UCSD-AML1 (cell line): ENCODE measurements around the gene ADRB2.

Source experiments
- DNase-seq: peaks from one replicate; lab custom pipeline; 2025; ENCODE audit not compliant: unreplicated experiment; lab: John Stamatoyannopoulos, UW

Gene ADRB2

DNA sequence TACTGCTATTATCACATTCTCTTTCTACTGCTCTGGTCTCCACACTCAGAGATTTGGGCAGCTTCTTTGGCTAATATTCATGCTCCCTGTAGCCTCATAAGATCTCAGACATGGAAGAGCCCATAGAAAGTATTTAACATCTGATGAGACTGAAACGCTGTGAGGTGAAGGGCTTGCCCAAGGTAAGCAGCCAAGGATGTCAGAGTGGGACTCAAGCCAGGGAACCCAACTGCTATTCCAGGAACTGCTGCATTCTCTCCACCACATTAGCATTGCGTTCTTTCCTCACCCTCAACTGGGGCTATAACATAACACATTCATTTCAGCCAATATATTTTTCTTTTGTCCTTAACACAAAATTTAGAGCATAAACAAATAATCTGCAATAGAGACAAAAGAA, 3.8 kb downstream of the ADRB2 start:
- DNase-seq, result no peak

DNA sequence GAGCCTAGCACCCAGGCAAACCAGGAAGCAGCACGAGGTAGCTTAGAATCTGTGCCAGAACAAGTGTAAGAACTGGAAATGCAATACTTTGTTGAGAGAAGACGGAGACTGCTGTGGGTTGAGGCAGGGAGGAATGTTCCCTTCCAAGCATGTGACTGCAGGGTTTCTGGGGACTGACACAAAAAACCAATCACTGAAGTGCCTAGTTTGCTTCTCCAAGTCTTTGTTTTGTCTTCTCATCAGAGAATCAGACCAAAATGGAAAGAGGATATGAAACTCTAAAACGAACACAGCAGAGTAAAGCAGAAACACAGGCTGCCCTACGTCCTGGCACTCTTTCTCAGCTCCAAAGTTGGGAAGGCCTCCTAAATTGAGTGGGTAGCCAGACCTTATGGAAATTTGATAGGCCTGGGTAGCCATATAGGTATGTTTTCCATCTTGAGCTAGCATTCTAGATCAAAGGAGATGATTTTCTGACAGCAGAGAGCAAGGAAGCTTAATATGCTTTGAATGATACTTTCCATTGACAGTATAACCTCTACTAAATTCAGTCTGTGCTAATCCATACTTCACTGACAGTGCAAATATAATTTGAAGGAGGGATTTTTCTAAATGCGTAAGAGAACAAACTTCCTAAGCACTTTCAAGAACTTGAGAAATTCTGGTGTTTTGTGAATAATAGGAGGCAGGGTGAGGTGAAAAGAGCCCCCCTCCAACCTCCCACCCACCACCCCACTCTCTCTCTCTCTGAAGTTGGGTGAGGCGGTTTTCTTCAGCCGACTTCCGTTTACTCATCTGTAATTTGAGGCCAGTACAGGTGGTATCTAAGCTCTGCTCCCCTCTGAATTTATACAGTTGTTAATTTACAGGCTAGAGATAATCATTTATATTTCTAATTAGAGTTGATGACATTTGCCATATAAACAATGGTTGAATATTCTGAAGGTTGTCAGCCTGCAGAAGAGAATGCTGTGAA, 5.5 kb downstream of the ADRB2 start:
- DNase-seq, result no peak

DNA sequence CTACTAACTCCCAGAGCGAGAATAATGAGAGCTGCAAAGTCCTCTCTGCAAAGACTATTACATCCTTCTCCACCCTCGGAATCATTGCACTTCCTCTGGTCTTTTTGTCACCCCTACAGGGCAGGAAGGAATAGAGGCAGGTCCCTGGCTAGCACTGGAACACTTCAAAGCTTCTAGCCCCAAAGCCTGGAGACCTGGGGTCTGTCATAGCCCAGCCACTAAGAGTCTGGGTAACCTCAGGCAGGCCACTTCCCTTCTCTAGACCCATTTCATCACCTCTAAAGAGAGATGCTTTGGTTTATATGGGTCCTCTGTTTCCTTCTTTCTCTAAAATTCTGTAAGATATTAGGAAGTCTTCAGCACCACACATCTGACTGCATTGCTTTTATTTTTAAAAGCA, 6.7 kb downstream of the ADRB2 start:
- no peak for DNase-seq

DNA sequence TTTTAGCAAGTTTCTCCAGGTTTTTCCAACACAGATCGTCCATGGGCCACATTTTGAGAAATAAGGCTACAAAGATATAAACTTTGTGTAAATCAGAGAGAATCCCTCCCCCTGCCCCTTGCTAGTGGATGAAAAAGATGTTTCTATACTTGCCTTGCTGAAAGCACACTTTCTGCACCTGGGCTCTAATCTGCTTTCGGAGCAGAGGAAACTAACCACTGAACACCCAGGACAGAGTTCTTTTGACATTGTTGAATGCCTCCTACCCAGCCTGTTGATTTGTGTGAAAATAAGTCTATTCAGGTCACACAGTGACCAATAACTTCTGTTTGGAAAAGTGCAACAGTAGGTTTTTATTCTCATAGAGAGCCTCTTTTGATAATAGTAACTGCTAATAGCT, 7.5 kb downstream of the ADRB2 start:
- no peak for DNase-seq

DNA sequence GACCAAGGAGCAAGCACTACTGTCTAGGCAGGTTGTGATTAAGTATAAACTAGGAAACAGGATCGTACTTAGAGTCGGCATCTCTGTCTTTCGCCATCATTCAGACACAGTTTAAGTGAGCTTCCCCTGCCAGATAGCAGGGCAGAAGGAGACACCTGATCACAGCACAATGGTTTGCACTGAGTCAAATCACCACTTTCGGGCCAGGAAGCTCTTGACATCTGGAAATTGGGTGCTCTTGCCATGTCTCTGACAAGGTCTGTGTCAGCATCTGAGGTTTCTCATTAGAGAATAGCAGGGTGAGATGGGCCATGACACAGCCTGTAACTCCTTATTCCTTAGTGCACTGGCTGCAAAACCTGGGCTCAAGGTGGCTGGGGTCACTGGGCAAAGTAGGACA, 8.3 kb downstream of the ADRB2 start:
- no peak for DNase-seq

DNA sequence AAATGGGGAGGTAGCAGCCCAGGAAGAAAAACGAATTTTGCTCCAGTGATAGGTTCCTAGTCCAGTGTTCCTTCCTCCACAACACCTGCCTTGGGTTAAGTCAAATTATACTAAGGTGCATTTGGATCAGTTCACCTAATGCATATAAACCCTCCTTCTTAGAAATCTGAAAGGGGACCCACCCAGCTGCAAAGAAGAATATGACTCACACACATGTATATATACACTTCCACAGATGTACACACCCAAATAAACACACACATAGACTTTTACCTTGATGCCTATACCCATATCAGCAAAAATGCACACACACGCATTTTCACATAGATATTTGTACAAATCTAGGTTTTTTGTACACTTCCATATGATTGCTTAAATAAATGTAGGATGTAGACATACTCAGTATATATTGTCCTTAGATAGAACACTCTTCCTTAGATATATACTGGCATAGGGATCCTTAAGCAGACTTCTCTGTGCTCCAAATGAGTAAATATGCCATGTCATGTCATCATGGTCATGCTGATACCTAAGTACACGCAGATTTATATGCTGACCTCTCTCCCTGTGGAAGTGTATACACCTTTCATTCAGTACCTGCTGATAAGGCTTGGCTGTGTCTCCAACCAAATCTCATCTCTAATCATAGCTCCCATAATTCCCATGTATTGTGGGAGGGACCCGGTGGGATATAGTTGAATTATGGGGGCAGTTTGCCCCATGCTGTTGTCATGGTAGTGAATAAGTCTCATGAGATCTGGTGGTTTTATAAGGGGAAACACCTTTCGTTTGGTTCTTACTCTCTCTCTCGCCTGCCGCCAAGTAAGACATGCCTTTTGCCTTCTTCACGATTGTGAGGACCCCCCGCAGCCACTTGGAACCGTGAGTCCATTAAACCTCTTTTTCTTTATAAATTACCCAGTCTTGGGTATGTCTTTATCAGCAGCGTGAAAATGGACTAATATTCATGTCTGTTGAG, 10.2 kb downstream of the ADRB2 start:
- no peak for DNase-seq

DNA sequence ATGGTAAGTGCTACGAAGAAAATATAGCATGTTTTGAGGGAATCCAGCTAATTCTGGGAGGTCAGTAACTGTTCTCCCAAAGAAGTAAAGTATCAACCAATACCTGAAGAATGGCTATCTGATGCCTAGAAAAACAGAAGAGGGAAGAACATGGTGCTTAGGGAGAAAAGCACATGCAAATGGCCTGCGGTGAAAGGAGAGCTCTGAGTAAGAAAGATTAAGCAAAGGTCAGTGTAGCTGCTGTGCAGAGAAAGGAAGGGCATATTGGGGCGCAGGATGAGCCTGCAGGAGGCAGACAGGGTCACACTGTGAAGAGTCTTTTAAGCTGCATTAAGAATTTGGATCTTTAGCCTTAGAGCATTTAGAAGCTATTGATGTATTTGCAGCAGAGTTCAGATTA, 11.0 kb downstream of the ADRB2 start:
- DNase-seq, result no peak

DNA sequence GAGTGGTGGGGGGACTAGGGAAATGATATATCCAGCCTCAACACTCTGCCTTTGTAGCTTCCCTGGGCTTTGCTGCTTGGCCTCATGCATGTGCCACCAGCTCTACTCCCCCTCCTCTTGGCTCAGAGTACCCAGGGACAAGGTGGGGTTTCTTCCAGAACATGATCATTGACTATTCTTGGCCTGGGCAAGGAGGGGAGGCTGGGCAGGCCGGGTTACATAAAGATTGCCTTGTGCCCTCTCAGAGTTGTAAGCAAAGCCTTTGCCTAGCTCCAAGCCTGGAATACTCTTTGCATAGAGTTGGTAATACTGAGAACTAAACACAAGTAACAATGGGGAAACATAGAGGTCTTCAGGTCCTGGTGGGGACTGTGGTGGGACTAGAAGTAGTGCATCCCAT, 11.9 kb downstream of the ADRB2 start:
- DNase-seq, result no peak

DNA sequence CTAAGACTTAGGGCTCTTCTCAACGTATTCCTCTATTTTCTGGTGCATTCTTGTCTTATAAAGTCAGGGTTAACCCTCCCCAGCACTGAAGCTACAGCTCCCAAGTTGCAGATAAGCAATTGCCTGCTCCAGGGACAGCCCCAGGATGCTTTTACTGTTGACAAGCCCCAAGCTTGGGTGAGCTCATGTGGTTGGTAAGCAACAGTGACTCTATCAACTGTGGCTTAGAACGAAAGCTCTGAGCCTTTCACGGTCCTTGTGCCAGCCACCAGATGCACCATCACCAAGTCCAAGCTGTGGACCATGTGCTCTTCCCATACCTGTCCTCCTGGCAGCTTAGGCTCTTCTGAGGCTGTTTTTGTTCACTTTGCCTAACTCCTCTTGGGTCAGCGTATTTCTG, 13.5 kb downstream of the ADRB2 start:
- DNase-seq, result no peak

DNA sequence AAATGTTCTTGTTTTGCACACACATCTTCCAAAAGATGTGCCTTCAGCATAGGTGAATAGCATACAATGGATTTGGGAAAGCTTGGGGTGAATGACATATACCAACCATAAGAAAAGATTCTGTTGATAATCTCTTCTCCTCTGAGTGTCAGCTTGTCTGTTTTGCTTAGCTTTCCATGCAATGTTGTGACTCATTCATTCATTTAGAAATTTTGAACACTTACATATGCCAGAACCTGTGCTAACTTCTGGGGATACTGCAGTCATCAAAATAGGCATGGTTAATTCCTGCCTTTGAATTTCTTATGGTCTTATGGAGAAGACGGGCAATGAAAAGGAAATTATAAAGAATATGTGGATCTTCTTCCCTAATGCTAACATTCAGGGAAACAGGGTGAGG, 14.1 kb downstream of the ADRB2 start:
- DNase-seq, result no peak

DNA sequence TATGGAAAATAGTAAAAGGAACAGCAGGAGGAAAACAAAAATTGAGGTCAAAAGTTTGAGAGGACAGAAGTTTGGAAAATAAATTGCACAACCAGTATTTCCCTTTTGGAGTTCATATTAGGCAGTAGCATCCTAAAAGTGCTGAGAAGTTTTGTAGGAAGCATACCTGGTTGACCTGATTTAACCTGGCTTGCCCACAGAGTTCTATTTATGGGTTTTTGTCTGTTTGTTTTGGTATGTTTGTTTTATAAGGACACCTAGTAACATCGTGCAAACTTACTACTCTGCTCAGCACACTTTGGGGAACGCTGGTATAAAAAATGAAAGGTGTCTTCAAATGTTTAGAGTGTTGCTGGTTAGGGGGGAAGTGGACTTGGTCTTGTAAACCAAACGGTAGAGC, 15.1 kb downstream of the ADRB2 start:
- no peak for DNase-seq

DNA sequence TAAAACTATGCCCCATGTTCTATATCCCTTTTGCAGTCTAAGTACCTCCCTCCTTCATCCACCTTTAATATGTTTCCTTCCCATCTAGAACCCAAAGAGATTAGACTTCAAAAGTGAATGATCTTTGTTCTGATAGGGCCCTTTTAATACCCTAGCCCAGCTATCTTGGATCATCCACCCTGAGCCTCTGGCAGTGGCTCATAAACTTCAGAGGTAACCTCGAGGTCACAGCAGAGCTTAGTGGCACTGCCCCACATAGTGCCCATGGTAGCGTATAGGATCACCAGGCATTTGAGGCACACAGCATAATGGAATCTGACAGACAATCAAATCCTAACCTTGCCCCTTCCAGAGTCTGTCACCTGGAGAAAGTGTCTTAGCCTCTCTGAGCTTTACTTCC, 15.8 kb downstream of the ADRB2 start:
- DNase-seq, result no peak

DNA sequence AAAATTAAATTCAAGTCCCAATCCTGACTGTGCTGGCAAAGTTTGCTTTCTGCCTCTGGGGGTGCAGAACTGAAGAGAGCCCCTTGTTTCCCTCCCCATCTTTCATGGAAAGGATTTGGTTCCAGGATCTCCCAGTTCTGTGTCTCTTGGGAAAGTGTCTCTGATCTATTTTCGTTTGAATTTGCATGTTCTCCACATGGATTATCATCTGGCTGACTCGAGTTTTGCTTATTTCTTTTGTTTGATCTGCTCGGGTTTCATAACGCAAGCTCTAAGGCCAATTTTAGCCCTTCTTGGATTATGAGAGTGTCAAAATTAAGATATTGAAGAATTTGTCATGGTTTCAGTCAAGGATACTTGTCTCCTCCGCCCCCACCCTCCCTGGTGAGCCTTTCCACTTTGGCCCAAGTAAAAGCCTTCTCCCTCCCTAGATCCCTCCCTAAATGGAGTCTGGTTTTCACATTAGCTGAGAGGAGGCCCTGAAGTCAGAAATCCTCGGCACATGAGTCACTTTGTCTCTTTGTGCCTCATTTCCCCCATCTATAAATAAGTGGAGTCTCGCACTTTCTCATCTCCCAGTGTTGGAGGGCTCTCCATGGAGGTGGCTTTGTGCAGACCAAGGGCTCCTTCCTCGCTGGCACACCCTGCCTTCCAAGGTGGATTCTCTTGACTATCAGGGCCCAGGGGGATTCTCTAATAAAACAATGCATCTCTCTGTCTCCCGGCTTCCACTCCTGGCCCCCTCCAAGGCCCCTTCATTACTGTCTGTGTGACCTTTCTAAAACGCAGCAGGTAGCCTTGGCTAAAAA, 17.3 kb downstream of the ADRB2 start:
- DNase-seq, result no peak

DNA sequence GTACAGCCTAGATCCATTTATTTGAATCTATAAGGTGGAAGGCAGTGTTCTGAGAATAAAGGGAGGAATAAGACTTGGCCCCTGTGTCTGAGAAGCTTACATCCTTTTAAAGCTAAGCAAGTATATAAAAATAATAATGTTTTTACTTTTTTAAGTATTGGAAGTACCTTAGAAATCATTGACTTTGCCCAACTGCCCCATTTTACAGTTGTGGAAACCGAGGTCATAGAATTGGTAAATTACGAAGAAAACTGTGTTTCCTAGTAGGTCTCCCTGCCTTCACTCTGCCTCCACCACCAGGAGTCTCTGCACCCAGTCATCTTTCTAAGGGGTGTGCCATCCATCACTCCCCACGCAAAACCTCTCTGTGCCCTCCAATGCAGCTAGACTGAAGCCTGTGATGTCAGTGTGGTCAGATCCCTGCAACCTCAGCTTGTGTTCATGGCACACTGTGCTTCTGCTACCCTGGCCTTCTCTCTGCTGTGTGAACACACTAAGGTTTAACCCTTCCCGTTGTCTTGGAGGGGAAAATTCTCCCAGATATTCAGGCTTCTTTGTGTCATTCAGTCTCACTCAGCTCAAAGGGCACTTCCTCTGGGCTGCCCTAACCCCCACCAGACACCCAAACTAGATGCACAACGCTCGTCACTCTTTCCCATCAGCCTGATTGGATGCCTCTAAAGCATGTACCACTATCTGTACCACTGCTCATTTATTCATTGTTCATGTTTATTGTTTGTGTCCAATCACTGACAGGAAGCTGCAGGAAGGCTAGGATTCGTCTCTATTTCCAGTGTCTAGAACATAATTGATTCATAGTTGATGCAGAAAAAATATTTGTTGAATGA, 18.2 kb downstream of the ADRB2 start:
- no peak for DNase-seq

DNA sequence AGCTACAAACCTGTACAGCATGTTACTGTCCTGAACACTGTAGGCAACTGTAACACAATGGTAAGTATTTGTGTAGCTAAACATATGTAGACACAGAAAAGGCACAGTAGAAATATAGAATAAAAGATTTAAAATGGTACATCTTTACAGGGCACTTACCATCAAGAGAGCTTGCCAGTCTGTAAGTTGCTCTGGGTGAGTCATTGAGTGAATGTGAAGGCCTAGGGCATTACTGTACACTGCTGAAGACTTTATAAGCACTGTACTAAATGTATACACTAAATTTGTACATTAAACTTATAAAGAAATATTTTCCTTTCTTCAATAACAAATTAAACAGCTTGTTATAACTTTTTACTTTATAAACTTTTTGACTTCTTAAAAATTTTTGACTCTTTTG, 20.5 kb downstream of the ADRB2 start:
- DNase-seq, result no peak

DNA sequence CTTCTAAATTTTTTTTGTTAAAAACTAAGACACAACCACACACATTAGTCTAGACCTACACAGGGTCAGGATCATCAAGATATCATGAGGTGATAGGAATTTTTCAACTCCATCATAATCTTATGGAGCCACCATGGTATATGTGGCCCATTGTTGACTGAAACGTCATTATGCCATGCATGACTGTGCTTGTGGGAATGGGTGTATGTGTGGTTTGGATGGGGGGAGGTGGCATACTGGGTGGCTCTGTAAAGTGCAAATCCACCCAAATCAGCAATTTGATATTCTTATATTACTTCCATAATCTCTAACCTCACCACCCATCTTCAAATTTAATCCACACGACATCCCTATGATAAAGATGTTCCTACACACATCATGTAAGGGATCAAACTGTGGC, 21.0 kb downstream of the ADRB2 start:
- no peak for DNase-seq

DNA sequence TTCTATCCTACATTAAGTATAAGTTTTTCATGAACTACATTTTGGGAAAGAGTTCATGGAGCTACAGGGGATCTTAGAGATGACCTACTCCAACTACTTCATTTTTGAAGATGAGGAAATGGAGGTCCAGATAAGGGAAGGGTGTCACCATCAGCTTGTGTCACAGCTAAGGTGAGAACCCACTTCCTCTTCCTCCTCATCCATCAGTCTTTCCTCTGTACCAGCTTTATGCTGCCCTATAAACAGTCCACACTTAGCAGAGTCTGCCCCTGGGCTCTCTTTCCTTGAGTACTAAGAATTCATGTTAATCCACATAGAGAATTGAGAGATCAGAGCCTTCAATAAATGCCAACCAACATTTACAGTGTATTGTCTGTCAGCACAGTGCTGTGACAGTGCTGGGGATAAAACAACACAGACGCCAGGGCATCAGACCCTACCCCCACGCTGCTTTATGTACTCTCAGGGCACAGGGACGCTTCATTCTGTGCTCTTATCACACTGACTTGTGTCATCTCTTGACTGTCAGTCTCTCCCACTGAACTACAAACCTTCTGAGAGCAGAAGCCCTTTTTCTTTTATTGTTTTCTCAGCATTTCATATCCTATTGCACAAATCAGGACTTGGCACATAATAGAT, 22.1 kb downstream of the ADRB2 start:
- DNase-seq, result no peak

DNA sequence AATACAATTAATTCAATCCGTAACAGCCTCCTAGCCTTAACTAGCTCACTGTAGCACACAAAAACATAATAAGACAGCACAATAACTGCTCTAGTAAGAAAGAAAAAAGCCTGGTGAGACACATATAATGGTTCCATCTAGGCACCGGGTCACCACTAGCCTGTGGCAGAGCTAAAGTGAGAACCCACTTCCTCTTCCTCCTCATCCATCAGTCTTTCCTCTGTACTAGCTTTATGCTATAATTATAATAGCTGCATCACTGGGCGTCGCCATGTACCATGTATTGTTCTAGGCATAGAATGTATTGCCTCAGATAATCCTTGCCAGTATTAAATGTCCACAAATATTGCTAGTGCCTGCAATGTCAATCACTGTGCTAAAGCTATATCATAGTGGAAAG, 23.1 kb downstream of the ADRB2 start:
- DNase-seq, result peak; percentile 36

DNA sequence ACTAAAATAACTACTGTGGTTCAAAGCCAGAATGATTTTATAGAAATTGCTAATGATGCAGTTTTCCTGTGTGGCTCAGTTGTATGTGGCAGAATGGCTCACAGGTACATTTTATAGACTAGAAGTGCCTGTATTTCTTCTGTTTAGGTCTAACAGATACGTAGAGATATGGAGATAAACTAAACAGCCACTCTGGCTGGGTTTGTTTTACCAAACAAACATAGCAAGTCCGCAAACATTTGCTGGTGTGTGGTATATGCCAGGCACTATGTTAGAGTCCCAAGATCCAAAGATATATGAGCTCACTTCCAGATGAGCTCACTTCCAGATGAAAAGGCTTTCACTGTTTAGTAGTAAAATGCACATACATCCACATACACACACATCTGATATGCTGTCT, 24.4 kb downstream of the ADRB2 start:
- no peak for DNase-seq

DNA sequence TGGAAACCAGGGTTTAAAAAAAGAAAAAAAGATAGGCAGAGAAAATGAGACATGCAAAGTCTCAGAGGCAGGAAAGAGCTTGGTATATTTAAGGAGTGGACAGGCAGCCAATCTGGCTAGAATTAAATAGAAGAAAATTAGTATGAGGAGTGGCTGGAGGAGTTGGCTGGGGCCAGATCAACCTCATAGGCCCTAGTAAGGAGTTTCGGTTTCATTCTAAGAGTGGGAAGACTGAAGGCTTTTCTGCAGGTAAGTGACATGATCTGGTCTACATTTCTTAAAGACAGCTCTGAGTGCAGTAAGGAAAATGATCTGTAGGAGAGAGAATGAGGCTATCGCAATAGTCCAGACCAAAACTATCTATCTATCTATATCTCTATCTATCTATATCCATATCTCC, 27.5 kb downstream of the ADRB2 start:
- no peak for DNase-seq
